ENCODE measurements around the gene ABCF1. TPM values are rescaled to one million over a fixed set of nuclear protein-coding genes. Genes with fewer than 3 reads are reported as not detected.
A peak's percentile ranks its signal among the peaks of the same experiment; 100 is the strongest.

Gene ABCF1
- polyA plus RNA-seq, 3 donors, result 7.5 to 19.8 (median 14.6) TPM

DNA sequence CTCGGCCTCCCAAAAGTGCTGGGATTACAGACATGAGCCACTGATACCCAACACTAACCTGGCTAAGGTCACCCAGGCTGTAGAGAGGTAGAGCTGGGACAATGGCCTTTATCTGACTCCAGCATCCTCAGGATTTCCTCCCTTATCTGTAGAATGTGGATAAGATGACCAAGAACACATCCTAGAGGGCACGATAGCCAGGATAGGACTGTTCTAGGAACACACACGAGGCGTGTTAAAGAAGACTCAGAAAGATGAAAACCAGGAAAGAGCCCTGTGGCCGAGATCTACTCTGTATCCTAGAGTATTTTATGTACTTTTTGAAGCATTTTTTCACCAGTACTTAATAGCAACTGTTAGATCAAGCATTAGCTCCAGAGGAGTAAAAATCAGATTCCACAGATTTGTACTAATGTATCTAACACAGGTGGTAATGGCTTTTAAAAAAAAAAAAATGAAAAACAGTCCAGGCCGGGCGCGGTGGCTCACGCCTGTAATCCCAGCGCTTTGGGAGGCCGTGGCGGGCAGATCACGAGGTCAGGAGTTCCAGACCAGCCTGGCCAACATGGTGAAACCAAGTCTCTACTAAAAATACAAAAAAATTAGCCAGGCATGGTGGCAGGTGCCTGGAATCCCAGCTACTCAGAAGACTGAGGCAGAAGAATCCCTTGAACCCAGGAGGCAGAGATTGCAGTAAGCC is 28.5 kb downstream of the ABCF1 start:
- Mint-ChIP-seq H3K27me3 (ENCODE audit: low read depth in 3 of 3) (no peaks in the 10 kb centered on the region), H3K27ac (peak overlapping the region in 3 of 7 donors; percentile 10 to 40 (median 33)), H3K9me3 (no peaks in the 10 kb centered on the region), H3K4me1 (peaks cover 4% of the 10 kb centered on the region), H3K4me3 (no peak overlapping the region), H3K36me3 (peaks cover 42 to 55% of the 10 kb centered on the region in 2 donors)
- H3K79me2 ChIP-seq (ENCODE audit: insufficient read depth, low read length), result peaks cover 6% of the 10 kb centered on the region
- H2AFZ ChIP-seq (ENCODE audit: insufficient read depth, low read depth, low read length, poor library complexity, severe bottlenecking), result no peak overlapping the region
- DNase-seq, result no peak
- H3K4me2 ChIP-seq (replicated peaks; ENCODE audit: extremely low read depth, low read length, poor library complexity, severe bottlenecking), result no peak overlapping the region
- no peaks in the 10 kb centered on the region for H3K9me3 ChIP-seq (replicated peaks in 1 of 2; ENCODE audit: control insufficient read depth in 1 of 2, insufficient read depth in 1 of 2, low read length in 2 of 2)
- H3K4me3 ChIP-seq (replicated peaks in 1 of 3; ENCODE audit: low read depth in 2 of 3, low read length in 3 of 3), result no peak overlapping the region
- H3K4me1 ChIP-seq (ENCODE audit: control insufficient read depth in 1 of 2, insufficient read depth in 2 of 2, low read length in 2 of 2), result no peaks in the 10 kb centered on the region
- no peaks in the 10 kb centered on the region for H3K27me3 ChIP-seq (ENCODE audit: control insufficient read depth in 2 of 2, insufficient read depth in 2 of 2, low read length in 2 of 2)
- H3K9ac ChIP-seq (ENCODE audit: insufficient read depth, low read length, poor library complexity, severe bottlenecking), result no peak overlapping the region
- 100% methylated on average over 8 of the region's 13 CpGs for WGBS (ENCODE audit: insufficient coverage)
- TF ChIP-seq, protein P1, sequence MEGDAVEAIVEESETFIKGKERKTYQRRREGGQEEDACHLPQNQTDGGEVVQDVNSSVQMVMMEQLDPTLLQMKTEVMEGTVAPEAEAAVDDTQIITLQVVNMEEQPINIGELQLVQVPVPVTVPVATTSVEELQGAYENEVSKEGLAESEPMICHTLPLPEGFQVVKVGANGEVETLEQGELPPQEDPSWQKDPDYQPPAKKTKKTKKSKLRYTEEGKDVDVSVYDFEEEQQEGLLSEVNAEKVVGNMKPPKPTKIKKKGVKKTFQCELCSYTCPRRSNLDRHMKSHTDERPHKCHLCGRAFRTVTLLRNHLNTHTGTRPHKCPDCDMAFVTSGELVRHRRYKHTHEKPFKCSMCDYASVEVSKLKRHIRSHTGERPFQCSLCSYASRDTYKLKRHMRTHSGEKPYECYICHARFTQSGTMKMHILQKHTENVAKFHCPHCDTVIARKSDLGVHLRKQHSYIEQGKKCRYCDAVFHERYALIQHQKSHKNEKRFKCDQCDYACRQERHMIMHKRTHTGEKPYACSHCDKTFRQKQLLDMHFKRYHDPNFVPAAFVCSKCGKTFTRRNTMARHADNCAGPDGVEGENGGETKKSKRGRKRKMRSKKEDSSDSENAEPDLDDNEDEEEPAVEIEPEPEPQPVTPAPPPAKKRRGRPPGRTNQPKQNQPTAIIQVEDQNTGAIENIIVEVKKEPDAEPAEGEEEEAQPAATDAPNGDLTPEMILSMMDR (IDR thresholded peaks at IDR 0.05), result no peak
- H3K27ac ChIP-seq (ENCODE audit: low read depth in 1 of 2, low read length in 2 of 2), result no peak overlapping the region
- H4K20me1 ChIP-seq (ENCODE audit: insufficient read depth, low read length), result peaks cover 63% of the 10 kb centered on the region
- H3K36me3 ChIP-seq (replicated peaks in 1 of 2; ENCODE audit: control insufficient read depth in 1 of 2, insufficient read depth in 2 of 2, low read length in 2 of 2), result peaks cover 45 to 55% of the 10 kb centered on the region in 2 donors
- intact Hi-C loops (cut with micrococcal nuclease), result loop anchor here (5.0 to 10.0 kb wide), 3 partner anchors 55 to 117 kb away; no protein-coding TSS in a partner anchor

DNA sequence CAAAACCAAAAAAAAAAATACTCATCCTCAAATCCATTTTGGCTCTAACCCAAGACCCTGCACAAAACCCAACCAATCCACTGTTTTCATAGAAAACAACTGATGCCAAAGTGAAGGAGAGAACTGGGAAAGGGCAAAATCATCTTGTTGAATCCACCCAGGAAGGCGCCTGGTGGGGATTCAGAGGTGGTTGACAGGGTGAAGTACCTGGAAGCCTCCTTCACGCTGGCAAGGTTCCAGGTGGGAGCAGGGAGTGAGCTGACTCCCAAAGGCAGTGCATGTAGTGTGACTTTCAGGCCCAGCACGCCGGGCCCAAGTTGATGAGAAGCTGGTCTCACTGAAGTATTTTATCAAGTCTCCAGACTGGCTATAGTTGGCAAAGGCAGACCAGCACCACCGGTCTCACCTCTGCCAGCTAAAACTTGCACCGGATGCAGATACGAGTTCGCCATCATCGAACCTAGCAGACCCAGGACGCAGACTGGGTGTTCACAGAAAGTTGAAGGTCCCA is 29.3 kb downstream of the ABCF1 start:
- Histone ChIP-seq H3K4me2 (replicated peaks; ENCODE audit: extremely low read depth, low read length, poor library complexity, severe bottlenecking) (no peak overlapping the region), H2AFZ (ENCODE audit: insufficient read depth, low read depth, low read length, poor library complexity, severe bottlenecking) (no peak overlapping the region), H3K9ac (ENCODE audit: insufficient read depth, low read length, poor library complexity, severe bottlenecking) (no peak overlapping the region), H3K4me1 (ENCODE audit: control insufficient read depth in 1 of 2, insufficient read depth in 2 of 2, low read length in 2 of 2) (no peaks in the 10 kb centered on the region), H3K36me3 (replicated peaks in 1 of 2; ENCODE audit: control insufficient read depth in 1 of 2, insufficient read depth in 2 of 2, low read length in 2 of 2) (peaks cover 51 to 55% of the 10 kb centered on the region in 2 donors), H3K27me3 (ENCODE audit: control insufficient read depth in 2 of 2, insufficient read depth in 2 of 2, low read length in 2 of 2) (no peaks in the 10 kb centered on the region), H3K79me2 (ENCODE audit: insufficient read depth, low read length) (peaks cover 6% of the 10 kb centered on the region), H4K20me1 (ENCODE audit: insufficient read depth, low read length) (peaks cover 70% of the 10 kb centered on the region), H3K4me3 (replicated peaks in 1 of 3; ENCODE audit: low read depth in 2 of 3, low read length in 3 of 3) (no peak overlapping the region), H3K27ac (ENCODE audit: low read depth in 1 of 2, low read length in 2 of 2) (no peak overlapping the region), H3K9me3 (replicated peaks in 1 of 2; ENCODE audit: control insufficient read depth in 1 of 2, insufficient read depth in 1 of 2, low read length in 2 of 2) (no peaks in the 10 kb centered on the region)
- Mint-ChIP-seq H3K9me3 (no peaks in the 10 kb centered on the region), H3K27ac (peak overlapping the region in 2 of 7 donors; percentile 1 to 80), H3K4me3 (no peak overlapping the region), H3K36me3 (peaks cover 46 to 55% of the 10 kb centered on the region in 2 donors), H3K4me1 (peaks cover 4% of the 10 kb centered on the region), H3K27me3 (ENCODE audit: low read depth in 3 of 3) (no peaks in the 10 kb centered on the region)
- TF ChIP-seq, protein P1 (IDR thresholded peaks at IDR 0.05), result no peak
- DNase-seq, result no peak
- intact Hi-C loops (cut with micrococcal nuclease), result no loop called here
- 97% methylated on average over 8 of the region's 10 CpGs for WGBS (ENCODE audit: insufficient coverage)

Data from CD14-positive monocyte (primary cell).